HG03354 (cell line): Measurements from ENCODE around the gene MAGEA2B.
"Not testable (repeated sequence)": the region's sequence is repeated elsewhere in the genome, so short reads cannot be mapped to it uniquely, and the experiment has no call there.

ENCODE experiments used
- ATAC-seq: cut with Tn5 transposase; IDR thresholded peaks from one replicate; pipeline ENCODE4 v1.9.1; 2021; ENCODE audit warnings: mild to moderate bottlenecking; ENCODE audit not compliant: unreplicated experiment, poor library complexity, severe bottlenecking

The MAGEA2B gene

DNA sequence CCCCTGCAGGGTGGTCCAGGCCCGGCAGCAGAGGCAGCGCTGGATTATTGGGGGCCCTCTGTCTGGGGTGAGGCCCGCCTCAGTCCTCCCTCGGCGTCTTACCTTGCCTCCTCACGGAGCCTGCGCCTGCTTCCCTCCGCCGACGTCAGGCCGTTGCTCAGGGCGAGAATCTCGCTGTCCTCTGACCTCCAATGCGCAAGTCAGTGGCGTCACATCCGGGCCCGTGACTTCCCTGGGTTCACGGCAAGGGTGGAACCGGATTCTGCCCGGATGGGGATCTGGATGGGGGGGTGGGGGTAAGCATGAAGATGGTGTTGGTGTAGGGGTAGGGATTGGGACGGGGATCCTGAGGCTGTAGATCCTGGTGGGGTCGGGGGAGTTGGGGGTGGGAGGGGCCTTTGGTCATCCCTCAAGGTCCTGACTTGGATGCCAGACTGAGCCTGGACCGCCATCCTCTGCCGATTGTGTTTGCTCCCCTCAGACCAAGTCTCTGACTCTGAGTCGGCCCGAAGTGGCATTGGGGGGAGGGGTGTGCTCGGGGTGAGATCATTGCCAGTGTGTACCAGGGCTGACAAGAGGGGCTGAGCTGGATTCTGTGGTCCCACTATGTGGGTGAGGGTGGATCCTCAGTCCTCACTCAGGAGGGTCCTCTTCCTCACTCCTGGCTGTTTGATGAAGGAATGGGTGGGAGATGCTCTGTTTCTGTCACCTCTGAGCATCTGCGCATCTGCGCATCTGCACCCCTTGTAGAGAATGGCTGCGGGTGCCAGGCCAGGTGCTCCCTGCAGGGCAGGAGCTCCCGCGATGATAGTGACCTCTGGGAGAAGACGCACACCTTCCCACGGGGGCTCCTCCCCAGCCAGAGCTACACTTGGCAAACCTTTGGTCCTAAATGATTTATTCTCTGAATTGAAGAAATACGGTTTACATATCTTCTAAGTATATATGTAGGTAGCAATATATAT lies 39.5 kb downstream of the MAGEA2B start, which contains the start of gene MAGEA2:
Gene MAGEA2 (minus strand): TSS at position 157 of the 965 bp plus-strand sequence. CDS start 2,479 bp downstream, outside the sequence.
- ATAC-seq = not testable (repeated sequence)

DNA sequence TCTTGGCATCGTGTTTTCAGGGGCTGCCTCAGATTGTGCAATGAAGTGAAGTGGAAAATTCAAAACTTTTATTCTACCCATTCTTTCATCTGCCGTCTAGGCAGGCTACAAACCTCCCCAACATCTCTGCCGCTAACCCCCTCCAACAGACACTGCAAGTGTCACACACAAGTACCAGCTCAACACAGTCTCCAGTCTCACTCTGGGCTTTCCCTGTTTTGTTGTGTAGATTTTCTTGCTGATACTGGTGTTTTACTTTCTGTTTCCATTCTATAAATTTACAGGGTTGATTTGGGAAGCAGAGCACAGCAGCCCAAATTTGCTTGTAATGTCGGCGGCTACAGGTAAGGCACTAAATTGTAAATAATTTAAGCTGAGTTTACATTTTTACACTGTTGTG lies 40.4 kb downstream of the MAGEA2B start:
- ATAC-seq = not testable (repeated sequence)

GRCh38 chrX:152758918-152759317 lies 44.5 kb downstream of the MAGEA2B start, which contains the start of gene CSAG3:
CSAG3 (plus strand) TSS chrX:152759218.
- not testable (repeated sequence) for ATAC-seq

GRCh38 chrX:152759544-152759943 lies 45.1 kb downstream of the MAGEA2B start:
- ATAC-seq = not testable (repeated sequence)

GRCh38 chrX:152761582-152761981 lies 47.2 kb downstream of the MAGEA2B start:
- not testable (repeated sequence) for ATAC-seq

DNA sequence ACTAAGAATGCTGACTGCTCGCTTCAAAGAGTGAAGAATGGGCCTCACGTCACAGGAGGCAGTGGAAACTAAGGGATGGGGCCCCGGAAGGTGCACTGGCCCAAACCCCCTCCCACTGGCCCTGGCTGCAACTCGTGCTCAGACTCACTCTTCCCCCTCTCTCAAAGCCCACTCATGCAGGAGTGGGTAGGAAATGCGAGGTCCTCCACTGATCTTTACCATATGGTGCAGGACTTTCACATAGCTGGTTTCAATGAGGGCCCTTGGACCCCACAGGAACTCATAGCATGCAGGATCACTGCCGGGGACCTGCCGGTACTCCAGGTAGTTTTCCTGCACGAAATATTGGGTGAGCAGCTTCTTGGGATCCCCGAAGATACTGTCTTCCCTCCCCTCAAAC lies 52.1 kb downstream of the MAGEA2B start:
- ATAC-seq = not testable (repeated sequence)
